Measurements from ENCODE around the gene RFESD.

DNA sequence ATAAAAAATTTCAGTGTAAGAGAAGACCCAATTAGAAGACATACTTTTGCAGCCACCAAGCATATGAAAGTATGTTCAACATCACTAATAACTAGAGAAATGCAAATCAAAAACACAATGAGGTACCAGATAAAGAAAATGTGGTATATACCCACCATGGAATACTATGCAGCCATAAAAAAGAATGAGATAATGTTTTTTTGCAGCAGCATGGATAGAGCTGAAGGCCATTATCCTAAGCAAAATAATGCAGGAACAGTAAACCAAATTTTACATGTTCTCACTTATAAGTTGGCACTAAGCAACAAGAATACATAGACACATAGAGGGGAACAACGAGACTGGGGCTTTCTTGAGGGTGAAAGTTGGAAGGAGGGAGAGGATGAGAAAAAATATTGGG lies 43.1 kb downstream of the RFESD start:
- TF ChIP-seq, protein P1, sequence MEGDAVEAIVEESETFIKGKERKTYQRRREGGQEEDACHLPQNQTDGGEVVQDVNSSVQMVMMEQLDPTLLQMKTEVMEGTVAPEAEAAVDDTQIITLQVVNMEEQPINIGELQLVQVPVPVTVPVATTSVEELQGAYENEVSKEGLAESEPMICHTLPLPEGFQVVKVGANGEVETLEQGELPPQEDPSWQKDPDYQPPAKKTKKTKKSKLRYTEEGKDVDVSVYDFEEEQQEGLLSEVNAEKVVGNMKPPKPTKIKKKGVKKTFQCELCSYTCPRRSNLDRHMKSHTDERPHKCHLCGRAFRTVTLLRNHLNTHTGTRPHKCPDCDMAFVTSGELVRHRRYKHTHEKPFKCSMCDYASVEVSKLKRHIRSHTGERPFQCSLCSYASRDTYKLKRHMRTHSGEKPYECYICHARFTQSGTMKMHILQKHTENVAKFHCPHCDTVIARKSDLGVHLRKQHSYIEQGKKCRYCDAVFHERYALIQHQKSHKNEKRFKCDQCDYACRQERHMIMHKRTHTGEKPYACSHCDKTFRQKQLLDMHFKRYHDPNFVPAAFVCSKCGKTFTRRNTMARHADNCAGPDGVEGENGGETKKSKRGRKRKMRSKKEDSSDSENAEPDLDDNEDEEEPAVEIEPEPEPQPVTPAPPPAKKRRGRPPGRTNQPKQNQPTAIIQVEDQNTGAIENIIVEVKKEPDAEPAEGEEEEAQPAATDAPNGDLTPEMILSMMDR (IDR thresholded peaks at IDR 0.05), result no peak
- TF ChIP-seq POLR2AphosphoS5 (IDR thresholded peaks at IDR 0.05), result no peak

Data from breast epithelium (tissue), 3 donors.